Transverse colon (tissue), 3 donors: ENCODE measurements around the gene KREMEN1.

ENCODE experiments used
- EP300 ChIP-seq: sonication (generic); formaldehyde crosslinking; IDR thresholded peaks from one replicate; pipeline ENCODE4 v1.6.1; 2017; ENCODE audit warnings: antibody characterized with exemption, low read depth
- POLR2A ChIP-seq: fragments of 450-650 bp; IDR thresholded peaks from one replicate; pipeline ENCODE4 v1.6.1; 2016; ENCODE audit warnings: antibody characterized with exemption, mild to moderate bottlenecking, moderate library complexity
- TF ChIP-seq, protein P1 (sequence below), 5 experiments: fragments of 200-600 bp in 3 of 5; fragments of 450-650 bp in 2 of 5; sonication (generic) in 3 of 5; IDR thresholded peaks; 1 replicate in 2 of 5; 2 replicates in 3 of 5; pipeline ENCODE4 v1.5.1; 2016 to 2017; ENCODE audit warnings: antibody characterized with exemption in 5 of 5, inconsistent platforms in 3 of 5, mild to moderate bottlenecking in 2 of 5, moderate library complexity in 1 of 5

DNA sequence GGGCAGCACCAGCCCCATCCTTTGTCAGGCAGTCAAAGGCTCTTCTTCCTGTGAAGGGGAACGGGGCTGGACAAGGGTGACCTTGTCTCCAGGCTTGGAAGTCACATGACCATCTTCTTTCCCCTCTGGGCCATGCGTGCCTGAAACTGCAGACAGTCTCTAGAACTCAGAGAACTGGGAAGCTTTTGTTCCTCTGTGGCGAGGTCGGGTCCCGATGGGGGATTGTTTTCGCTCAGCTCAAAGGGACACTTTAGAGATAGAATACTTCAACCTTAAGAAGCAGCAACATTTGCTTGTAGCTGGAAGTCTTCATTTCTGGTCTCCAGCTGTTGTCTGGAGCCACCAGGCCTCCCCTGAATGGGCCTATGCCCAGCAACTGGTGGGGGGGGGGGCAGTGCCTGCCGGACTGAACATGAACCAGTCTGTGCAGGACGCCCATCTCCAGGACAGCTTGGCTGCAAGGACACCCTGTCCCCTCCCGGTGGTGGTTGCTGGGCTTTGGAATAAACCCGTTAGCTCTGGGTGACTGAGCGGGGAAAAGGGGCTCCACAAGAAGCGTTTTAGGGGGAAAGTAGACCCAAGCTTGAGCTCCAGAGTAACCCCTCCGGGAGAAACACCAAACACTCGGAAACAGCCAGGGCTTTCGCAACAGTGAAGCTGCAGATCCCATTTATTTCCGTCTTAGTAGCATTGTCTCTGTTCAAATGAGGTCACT is 77.2 kb downstream of the KREMEN1 start:
- TF ChIP-seq EP300 (no peak), POLR2A (no peak)
- TF ChIP-seq, protein P1, sequence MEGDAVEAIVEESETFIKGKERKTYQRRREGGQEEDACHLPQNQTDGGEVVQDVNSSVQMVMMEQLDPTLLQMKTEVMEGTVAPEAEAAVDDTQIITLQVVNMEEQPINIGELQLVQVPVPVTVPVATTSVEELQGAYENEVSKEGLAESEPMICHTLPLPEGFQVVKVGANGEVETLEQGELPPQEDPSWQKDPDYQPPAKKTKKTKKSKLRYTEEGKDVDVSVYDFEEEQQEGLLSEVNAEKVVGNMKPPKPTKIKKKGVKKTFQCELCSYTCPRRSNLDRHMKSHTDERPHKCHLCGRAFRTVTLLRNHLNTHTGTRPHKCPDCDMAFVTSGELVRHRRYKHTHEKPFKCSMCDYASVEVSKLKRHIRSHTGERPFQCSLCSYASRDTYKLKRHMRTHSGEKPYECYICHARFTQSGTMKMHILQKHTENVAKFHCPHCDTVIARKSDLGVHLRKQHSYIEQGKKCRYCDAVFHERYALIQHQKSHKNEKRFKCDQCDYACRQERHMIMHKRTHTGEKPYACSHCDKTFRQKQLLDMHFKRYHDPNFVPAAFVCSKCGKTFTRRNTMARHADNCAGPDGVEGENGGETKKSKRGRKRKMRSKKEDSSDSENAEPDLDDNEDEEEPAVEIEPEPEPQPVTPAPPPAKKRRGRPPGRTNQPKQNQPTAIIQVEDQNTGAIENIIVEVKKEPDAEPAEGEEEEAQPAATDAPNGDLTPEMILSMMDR (IDR thresholded peaks at IDR 0.05) = no peak
